HepG2 (cell line): ENCODE data around the gene NPC2. TPM values are rescaled to one million over a fixed set of nuclear protein-coding genes. Genes with fewer than 3 reads are reported as not detected.

Experiments
- ATAC-seq: fragments of 200-7000 bp; cut with Tn5 transposase; 3 replicates; pipeline ENCODE4 v1.9.1; 2020; ENCODE audit warnings: mild to moderate bottlenecking, moderate library complexity
- BruUV-seq: library from RNA; stranded (reverse); fragments of 400-500 nt; replicated peaks from 2 replicates; lab custom pipeline; 2021; lab: Mats Ljungman, UMichigan
- CTCF ChIA-PET: fragments of 300-600 bp; formaldehyde crosslinking; extraction: SDS; loops from one replicate; lab custom pipeline; 2021; ENCODE audit warnings: low total read pairs, inconsistent platforms, low intra/inter-chr PET ratio; lab: Yijun Ruan, JAX
- POLR2A ChIA-PET: fragments of 350-600 bp; sonication (Branson Sonifier 250); formaldehyde crosslinking; loops from one replicate; lab custom pipeline; 2020; ENCODE audit warnings: antibody characterized with exemption, inconsistent platforms; lab: Yijun Ruan, JAX
- DNase-seq: peaks from one replicate; pipeline ENCODE4 v3.0.0-alpha.2; 2015; ENCODE audit warnings: low spot score
- FAIRE-seq: peaks from 3 replicates; lab custom pipeline; 2011; peaks lifted over from hg19 to GRCh38; lab: Jason Lieb, UNC
- H2AFZ ChIP-seq: one replicate; pipeline ENCODE4 v1.6.1; 2011; ENCODE audit warnings: low read length, inconsistent platforms
- H3K27ac ChIP-seq: fragments of 300-600 bp; 3 replicates; pipeline ENCODE4 v1.8.0; 2011; ENCODE audit warnings: mixed run types, mild to moderate bottlenecking, mixed read lengths, low read length, inconsistent platforms; ENCODE audit not compliant: insufficient read depth; ENCODE audit errors: extremely low read length
- H3K27me3 ChIP-seq, 2 experiments: fragments of 200-600 bp in 1 of 2; 2 replicates in 1 of 2; 3 replicates in 1 of 2; pipeline versions ENCODE4 v1.6.0 to v1.8.0; 2011; ENCODE audit warnings: low read length in 2 of 2, mild to moderate bottlenecking in 2 of 2, moderate library complexity in 2 of 2, inconsistent platforms in 1 of 2; ENCODE audit not compliant: insufficient read depth in 2 of 2, control insufficient read depth in 1 of 2
- H3K36me3 ChIP-seq, 2 experiments: fragments of 200-600 bp in 1 of 2; replicated peaks in 1 of 2; 2 replicates in 1 of 2; 3 replicates in 1 of 2; pipeline versions ENCODE4 v1.5.1 to v1.8.0; 2011; ENCODE audit warnings: low read length in 2 of 2, inconsistent platforms in 1 of 2; ENCODE audit not compliant: insufficient read depth in 2 of 2, control insufficient read depth in 1 of 2
- H3K4me1 ChIP-seq: 2 replicates; pipeline ENCODE4 v1.5.1; 2012; ENCODE audit warnings: low read length, inconsistent platforms; ENCODE audit not compliant: insufficient read depth
- H3K4me2 ChIP-seq: 2 replicates; pipeline ENCODE4 v1.6.0; 2011; ENCODE audit warnings: low read depth, low read length, inconsistent platforms
- H3K4me3 ChIP-seq, 3 experiments: fragments of 200-600 bp in 1 of 3; sonication (generic), shearing (Covaris generic) in 1 of 3; replicated peaks in 1 of 3; 2 replicates each; pipeline ENCODE4 v1.5.1; 2011 to 2016; ENCODE audit warnings: low read length in 3 of 3, inconsistent platforms in 2 of 3, low read depth in 2 of 3, mild to moderate bottlenecking in 2 of 3, control low read depth in 1 of 3, mixed read lengths in 1 of 3; ENCODE audit not compliant: insufficient read depth in 1 of 3
- H3K79me2 ChIP-seq: one replicate; pipeline ENCODE4 v1.6.1; 2011; ENCODE audit warnings: low read length, inconsistent platforms; ENCODE audit not compliant: insufficient read depth
- H3K9ac ChIP-seq: 2 replicates; pipeline ENCODE4 v1.6.0; 2011; ENCODE audit warnings: mild to moderate bottlenecking, low read depth, low read length, inconsistent platforms; ENCODE audit not compliant: insufficient read depth
- H3K9me3 ChIP-seq: 2 replicates; pipeline ENCODE4 v1.5.1; 2012; ENCODE audit warnings: mild to moderate bottlenecking, low read length
- H4K20me1 ChIP-seq: 2 replicates; pipeline ENCODE4 v1.6.0; 2011; ENCODE audit warnings: inconsistent platforms, mild to moderate bottlenecking, low read length, moderate library complexity; ENCODE audit not compliant: insufficient read depth
- ARID2 ChIP-seq: sonication (generic); formaldehyde crosslinking; IDR thresholded peaks from 2 replicates; pipeline ENCODE4 v1.8.1; 2022; ENCODE audit warnings: mild to moderate bottlenecking, missing genetic modification reagents, borderline replicate concordance
- CCAR2 ChIP-seq: fragments of 200-400 bp; formaldehyde crosslinking; optimal IDR thresholded peaks from 2 replicates; pipeline ENCODE3; 2018; ENCODE audit warnings: low read depth, mild to moderate bottlenecking, low read length, moderate library complexity
- CHD4 ChIP-seq: fragments of 200-600 bp; sonication (generic); IDR thresholded peaks from 2 replicates; pipeline ENCODE4 v1.7.0; 2017; ENCODE audit warnings: mild to moderate bottlenecking, low read length, borderline replicate concordance
- CREBL2 ChIP-seq: sonication (generic); formaldehyde crosslinking; IDR thresholded peaks from 2 replicates; pipeline ENCODE4 v1.8.1; 2023; ENCODE audit warnings: missing genetic modification reagents, mild to moderate bottlenecking, borderline replicate concordance
- ELK4 ChIP-seq: sonication (generic); formaldehyde crosslinking; IDR thresholded peaks from 2 replicates; pipeline ENCODE4 v1.9.0; 2021; ENCODE audit warnings: missing genetic modification reagents, borderline replicate concordance
- KLF12 ChIP-seq: sonication (generic); formaldehyde crosslinking; IDR thresholded peaks from 2 replicates; pipeline ENCODE4 v1.4.0; 2020; ENCODE audit warnings: missing genetic modification reagents, borderline replicate concordance
- ONECUT2 ChIP-seq: sonication (generic); formaldehyde crosslinking; IDR thresholded peaks from 2 replicates; pipeline ENCODE4 v1.4.0; 2020; ENCODE audit warnings: missing genetic modification reagents
- PHF21A ChIP-seq: sonication (generic); formaldehyde crosslinking; IDR thresholded peaks from 2 replicates; pipeline ENCODE4 v1.5.0; 2020; ENCODE audit warnings: mild to moderate bottlenecking, missing genetic modification reagents
- RBM39 ChIP-seq: fragments of 200-400 bp; formaldehyde crosslinking; IDR thresholded peaks from one replicate; pipeline ENCODE4 v1.6.1; 2018; ENCODE audit warnings: antibody characterized with exemption, mild to moderate bottlenecking, low read depth, low read length; ENCODE audit not compliant: poor library complexity, severe bottlenecking
- SETDB1 ChIP-seq: sonication (generic); formaldehyde crosslinking; IDR thresholded peaks from 2 replicates; pipeline ENCODE4 v1.5.1; 2020; ENCODE audit warnings: missing genetic modification reagents, mild to moderate bottlenecking, borderline replicate concordance
- SMC3 ChIP-seq: IDR thresholded peaks from 2 replicates; pipeline ENCODE4 v1.6.1; 2011; ENCODE audit warnings: low read length, improper control_type of control experiment
- ZBTB33 ChIP-seq: sonication (generic); formaldehyde crosslinking; IDR thresholded peaks from 2 replicates; pipeline ENCODE4 v1.4.0; 2020; ENCODE audit warnings: missing genetic modification reagents
- ZHX2 ChIP-seq, 2 experiments: sonication (generic) in 1 of 2; formaldehyde crosslinking in 1 of 2; IDR thresholded peaks; 2 replicates each; pipeline versions ENCODE4 v1.6.1 to v1.9.0; 2014 to 2022; ENCODE audit warnings: antibody characterized with exemption in 1 of 2, borderline replicate concordance in 1 of 2, inconsistent platforms in 1 of 2, low read depth in 1 of 2, missing genetic modification reagents in 1 of 2
- ZNF607 ChIP-seq: sonication (generic); formaldehyde crosslinking; IDR thresholded peaks from 2 replicates; pipeline ENCODE4 v1.5.1; 2020; ENCODE audit warnings: missing genetic modification reagents, mild to moderate bottlenecking, borderline replicate concordance
- WGBS: methylation state at CpG from one replicate; pipeline ENCODE4 v1.1.6; 2017; ENCODE audit warnings: low lambda C conversion rate; 5-methylcytosine and 5-hydroxymethylcytosine counted together
- in situ Hi-C: cut with HindIII; loops from 2 replicates; pipeline ENCODE4 v1.10.0; 2017; ENCODE audit warnings: low pct_unique_long_range_greater_than_20kb; ENCODE audit not compliant: extremely low pct_ligation_motif_present
- intact Hi-C: fragments of 100-400 bp; cut with micrococcal nuclease; formaldehyde crosslinking; loops from one replicate; pipeline ENCODE4 v1.10.0; 2022; ENCODE audit not compliant: unreplicated experiment
- polyA plus RNA-seq, 8 experiments: library from polyadenylated mRNA; depleted of rRNA in 3 of 8; stranded (reverse) in 7 of 8; unstranded in 1 of 8; fragments of >200 nt; fragmentation: Illumina TruSeq in 4 of 8; extraction: Trizol in 4 of 8; gene quantifications; 2 replicates each; pipeline versions ENCODE4 v1.2.1 to v1.2.3, GENCODE V29; 2011 to 2016; ENCODE audit warnings: low read depth in 4 of 8, missing spikeins in 1 of 8, mixed read lengths in 1 of 8; ENCODE audit not compliant: insufficient read depth in 1 of 8
- total RNA-seq, 5 experiments: library from RNA; depleted of rRNA; stranded (reverse); fragments of >200 nt; fragmentation: Illumina TruSeq; extraction: Trizol; gene quantifications; 2 replicates each; pipeline ENCODE4 v1.2.3, GENCODE V29; 2016; ENCODE audit warnings: low read depth in 1 of 5

Gene NPC2
- total and polyA plus RNA-seq, 2 of the 13 experiments (the other 11 are each of a cell fraction or from before 2014, with no cell fraction given), result 132 to 164 TPM

DNA sequence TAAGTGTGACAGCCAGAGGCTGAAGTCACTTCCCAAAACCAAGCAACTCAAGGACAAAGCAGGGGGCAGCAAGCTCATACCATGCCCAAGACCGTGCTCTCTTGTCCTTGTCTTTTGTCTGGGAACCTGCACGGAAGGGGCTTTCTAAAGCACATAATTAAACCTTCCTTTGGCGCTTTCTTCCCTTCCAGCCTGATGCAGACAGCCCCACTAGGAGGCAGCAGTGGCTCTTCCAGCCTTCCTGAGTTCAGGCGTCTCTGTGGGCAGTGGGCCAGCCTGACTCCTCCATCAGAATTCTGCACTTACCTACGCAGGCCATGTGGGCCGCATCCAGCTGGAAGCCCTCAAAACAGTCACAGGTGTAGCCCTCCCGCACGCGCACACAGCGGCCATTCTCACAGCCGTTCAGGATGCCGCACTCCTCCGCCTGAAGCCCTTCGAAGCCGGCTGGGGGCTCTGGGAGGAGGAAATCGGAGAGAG, 8.1 kb upstream of the NPC2 start:
- no peaks in the 10 kb centered on the region for H3K36me3 ChIP-seq
- no peaks in the 10 kb centered on the region for H3K4me1 ChIP-seq
- CTCF ChIA-PET, result interaction anchor here (2.7 kb wide), 1 partner anchor 111 kb away, joined by 7 read pairs; the partner anchor contains the start of gene LTBP2
- intact Hi-C loops (loop anchor here (5.0 kb wide), 2 partner anchors 111 to 301 kb away; partner anchors contain the start of gene LTBP2), in situ Hi-C loops (no loop called here)
- no peaks in the 10 kb centered on the region for H3K79me2 ChIP-seq
- no peak overlapping the region for H3K4me2 ChIP-seq
- H3K27ac ChIP-seq, result no peak overlapping the region
- FAIRE-seq (peak; percentile 32), DNase-seq (peak; percentile 52), ATAC-seq (peak; percentile 82)
- H3K27me3 ChIP-seq, result peaks cover 0 to 16% of the 10 kb centered on the region in 2 experiments; a peak in 2 of 5 replicates
- no peaks in the 10 kb centered on the region for H4K20me1 ChIP-seq
- H3K4me3 ChIP-seq, result no peak overlapping the region
- H2AFZ ChIP-seq, result no peak overlapping the region
- H3K9ac ChIP-seq, result no peak overlapping the region
- no TSS peak for BruUV-seq
- WGBS, result 74% methylated on average over 16 of the region's 16 CpGs
- no peaks in the 10 kb centered on the region for H3K9me3 ChIP-seq
- POLR2A ChIA-PET, result no interaction called here
- TF ChIP-seq CREBL2, result no peak
- no peak for TF ChIP-seq SETDB1
- TF ChIP-seq PHF21A (CRISPR knock-in tag), result no peak
- TF ChIP-seq RBM39, result no peak
- TF ChIP-seq ARID2, result no peak
- TF ChIP-seq CCAR2, result no peak
- no peak for TF ChIP-seq ONECUT2 (CRISPR knock-in tag)
- peak; percentile 71 for TF ChIP-seq ZBTB33 (CRISPR knock-in tag)
- no peak for TF ChIP-seq ZNF607 (CRISPR knock-in tag)
- TF ChIP-seq CHD4, result no peak
- no peak for TF ChIP-seq ZHX2 (IDR thresholded peaks at IDR 0.05; ENCODE audit: low read depth)
- TF ChIP-seq ZHX2 (CRISPR knock-in tag; IDR thresholded peaks at IDR 0.05; ENCODE audit: borderline replicate concordance), result no peak
- TF ChIP-seq ELK4 (CRISPR knock-in tag), result no peak
- no peak for TF ChIP-seq KLF12 (CRISPR knock-in tag)
- TF ChIP-seq SMC3, result peak; percentile 33; the same call in 1 of the 2 replicates
